ENCODE results near the gene SEC61B. TPM values are rescaled to one million over a fixed set of nuclear protein-coding genes. Genes with fewer than 3 reads are reported as not detected.

Gene SEC61B
- total RNA-seq, 1 experiment from 2014 or later = 167 TPM

DNA sequence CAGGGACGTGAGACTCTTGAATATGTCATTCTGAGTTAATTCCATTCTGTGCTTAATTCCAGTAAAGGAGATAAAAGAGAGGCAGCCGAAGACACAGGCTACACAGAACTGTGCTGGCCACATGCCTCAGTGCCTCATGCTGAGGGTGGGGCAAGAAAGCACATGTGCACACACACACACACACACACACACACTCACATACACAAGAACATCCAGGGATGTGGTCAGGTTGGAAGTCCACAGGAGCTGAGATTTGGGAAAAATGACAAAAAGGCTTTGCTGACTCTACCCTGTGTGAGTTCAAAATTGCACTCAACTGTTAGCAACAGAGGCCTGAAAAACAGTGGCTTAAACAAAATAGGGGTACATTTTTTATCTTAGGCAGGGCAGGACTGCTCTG is 40.9 kb upstream of the SEC61B start:
- Mint-ChIP-seq H3K4me3 (no peak overlapping the region), H3K36me3 (no peaks in the 10 kb centered on the region), H3K4me1 (peaks cover 22% of the 10 kb centered on the region), H3K9me3 (no peaks in the 10 kb centered on the region), H3K27ac (no peak overlapping the region), H3K27me3 (ENCODE audit: low read depth) (no peaks in the 10 kb centered on the region; the same call in 1 of the 2 replicates)
- no peak for TF ChIP-seq FOXK1 (CRISPR knock-in tag; IDR thresholded peaks at IDR 0.05)
- TF ChIP-seq CBFB (CRISPR knock-in tag; IDR thresholded peaks at IDR 0.05; ENCODE audit: low read depth) = no peak
- TF ChIP-seq MXD4 (CRISPR knock-in tag; IDR thresholded peaks at IDR 0.05; ENCODE audit: borderline replicate concordance) = no peak
- TF ChIP-seq SOX15 (CRISPR knock-in tag; IDR thresholded peaks at IDR 0.05) = no peak
- TF ChIP-seq ELF4 (CRISPR knock-in tag; IDR thresholded peaks at IDR 0.05; ENCODE audit: low read depth) = no peak
- no peak for TF ChIP-seq SMAD4 (CRISPR knock-in tag; IDR thresholded peaks at IDR 0.05)
- no peak for TF ChIP-seq ZNF138 (CRISPR knock-in tag; conservative IDR thresholded peaks at IDR 0.05)
- no peak for TF ChIP-seq TEAD4 (CRISPR knock-in tag; IDR thresholded peaks at IDR 0.05)
- TF ChIP-seq, protein P1, sequence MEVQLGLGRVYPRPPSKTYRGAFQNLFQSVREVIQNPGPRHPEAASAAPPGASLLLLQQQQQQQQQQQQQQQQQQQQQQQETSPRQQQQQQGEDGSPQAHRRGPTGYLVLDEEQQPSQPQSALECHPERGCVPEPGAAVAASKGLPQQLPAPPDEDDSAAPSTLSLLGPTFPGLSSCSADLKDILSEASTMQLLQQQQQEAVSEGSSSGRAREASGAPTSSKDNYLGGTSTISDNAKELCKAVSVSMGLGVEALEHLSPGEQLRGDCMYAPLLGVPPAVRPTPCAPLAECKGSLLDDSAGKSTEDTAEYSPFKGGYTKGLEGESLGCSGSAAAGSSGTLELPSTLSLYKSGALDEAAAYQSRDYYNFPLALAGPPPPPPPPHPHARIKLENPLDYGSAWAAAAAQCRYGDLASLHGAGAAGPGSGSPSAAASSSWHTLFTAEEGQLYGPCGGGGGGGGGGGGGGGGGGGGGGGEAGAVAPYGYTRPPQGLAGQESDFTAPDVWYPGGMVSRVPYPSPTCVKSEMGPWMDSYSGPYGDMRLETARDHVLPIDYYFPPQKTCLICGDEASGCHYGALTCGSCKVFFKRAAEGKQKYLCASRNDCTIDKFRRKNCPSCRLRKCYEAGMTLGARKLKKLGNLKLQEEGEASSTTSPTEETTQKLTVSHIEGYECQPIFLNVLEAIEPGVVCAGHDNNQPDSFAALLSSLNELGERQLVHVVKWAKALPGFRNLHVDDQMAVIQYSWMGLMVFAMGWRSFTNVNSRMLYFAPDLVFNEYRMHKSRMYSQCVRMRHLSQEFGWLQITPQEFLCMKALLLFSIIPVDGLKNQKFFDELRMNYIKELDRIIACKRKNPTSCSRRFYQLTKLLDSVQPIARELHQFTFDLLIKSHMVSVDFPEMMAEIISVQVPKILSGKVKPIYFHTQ (CRISPR knock-in tag; IDR thresholded peaks at IDR 0.05) = no peak
- TF ChIP-seq JAZF1 (CRISPR knock-in tag; IDR thresholded peaks at IDR 0.05) = no peak
- no peak for TF ChIP-seq MLX (CRISPR knock-in tag; IDR thresholded peaks at IDR 0.05)
- TF ChIP-seq RORB (CRISPR knock-in tag; IDR thresholded peaks at IDR 0.05) = no peak
- TF ChIP-seq, protein P2, sequence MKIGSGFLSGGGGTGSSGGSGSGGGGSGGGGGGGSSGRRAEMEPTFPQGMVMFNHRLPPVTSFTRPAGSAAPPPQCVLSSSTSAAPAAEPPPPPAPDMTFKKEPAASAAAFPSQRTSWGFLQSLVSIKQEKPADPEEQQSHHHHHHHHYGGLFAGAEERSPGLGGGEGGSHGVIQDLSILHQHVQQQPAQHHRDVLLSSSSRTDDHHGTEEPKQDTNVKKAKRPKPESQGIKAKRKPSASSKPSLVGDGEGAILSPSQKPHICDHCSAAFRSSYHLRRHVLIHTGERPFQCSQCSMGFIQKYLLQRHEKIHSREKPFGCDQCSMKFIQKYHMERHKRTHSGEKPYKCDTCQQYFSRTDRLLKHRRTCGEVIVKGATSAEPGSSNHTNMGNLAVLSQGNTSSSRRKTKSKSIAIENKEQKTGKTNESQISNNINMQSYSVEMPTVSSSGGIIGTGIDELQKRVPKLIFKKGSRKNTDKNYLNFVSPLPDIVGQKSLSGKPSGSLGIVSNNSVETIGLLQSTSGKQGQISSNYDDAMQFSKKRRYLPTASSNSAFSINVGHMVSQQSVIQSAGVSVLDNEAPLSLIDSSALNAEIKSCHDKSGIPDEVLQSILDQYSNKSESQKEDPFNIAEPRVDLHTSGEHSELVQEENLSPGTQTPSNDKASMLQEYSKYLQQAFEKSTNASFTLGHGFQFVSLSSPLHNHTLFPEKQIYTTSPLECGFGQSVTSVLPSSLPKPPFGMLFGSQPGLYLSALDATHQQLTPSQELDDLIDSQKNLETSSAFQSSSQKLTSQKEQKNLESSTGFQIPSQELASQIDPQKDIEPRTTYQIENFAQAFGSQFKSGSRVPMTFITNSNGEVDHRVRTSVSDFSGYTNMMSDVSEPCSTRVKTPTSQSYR (CRISPR knock-in tag; IDR thresholded peaks at IDR 0.05) = no peak
- TF ChIP-seq ZBTB21 (CRISPR knock-in tag; IDR thresholded peaks at IDR 0.05; ENCODE audit: borderline replicate concordance) = no peak
- TF ChIP-seq ATF2 (CRISPR knock-in tag; IDR thresholded peaks at IDR 0.05; ENCODE audit: borderline replicate concordance, low read depth) = no peak
- no peak for TF ChIP-seq ZNF423 (CRISPR knock-in tag; IDR thresholded peaks at IDR 0.05)
- TF ChIP-seq E2F1 (CRISPR knock-in tag; IDR thresholded peaks at IDR 0.05) = no peak
- no peak for TF ChIP-seq ATF1 (CRISPR knock-in tag; IDR thresholded peaks at IDR 0.05)
- no peak for TF ChIP-seq OVOL2 (CRISPR knock-in tag; IDR thresholded peaks at IDR 0.05; ENCODE audit: borderline replicate concordance)
- no peak for TF ChIP-seq NFE2L1 (CRISPR knock-in tag; IDR thresholded peaks at IDR 0.05)
- ATAC-seq = no peak
- CTCF ChIA-PET = no interaction called here
- POLR2A ChIA-PET = no interaction called here
- no peak for DNase-seq (ENCODE audit: low spot score)

All from WTC11 (cell line).